OCI-LY7 (cell line): ENCODE data around the gene SLC25A45. TPM values are rescaled to one million over a fixed set of nuclear protein-coding genes. Genes with fewer than 3 reads are reported as not detected.

Experiments
- Bru-seq: library from RNA; stranded (reverse); fragments of 400-500 nt; gene quantifications from one replicate; lab custom pipeline; 2021; lab: Mats Ljungman, UMichigan
- BruChase-seq, 2 experiments: library from RNA; stranded (reverse); fragments of 400-500 nt; gene quantifications; one replicate each; lab custom pipeline; 2021; lab: Mats Ljungman, UMichigan
- BruUV-seq: library from RNA; stranded (reverse); fragments of 400-500 nt; replicated peaks from 2 replicates; lab custom pipeline; 2021; lab: Mats Ljungman, UMichigan
- CTCF ChIA-PET: fragments of 300-600 bp; sonication (Branson Sonifier 250); formaldehyde crosslinking; loops from one replicate; lab custom pipeline; 2022; ENCODE audit warnings: antibody characterized with exemption; ENCODE audit not compliant: unreplicated experiment; lab: Charles Lee
- POLR2A ChIA-PET: fragments of 300-600 bp; sonication (Branson Sonifier 250); formaldehyde crosslinking; loops from one replicate; lab custom pipeline; 2022; ENCODE audit warnings: antibody characterized with exemption; lab: Charles Lee
- DNase-seq: peaks from one replicate; pipeline ENCODE4 v3.0.0-alpha.2; 2015; ENCODE audit warnings: low spot score
- H2AFZ ChIP-seq: fragments of 200-600 bp; sonication (generic), shearing (Covaris generic); 2 replicates; pipeline ENCODE4 v1.6.1; 2014; ENCODE audit warnings: mild to moderate bottlenecking, antibody characterized with exemption, low read length, moderate library complexity
- H3K27ac ChIP-seq: fragments of 200-600 bp; sonication (generic); 2 replicates; pipeline ENCODE4 v1.5.1; 2014; ENCODE audit warnings: mixed run types, low read depth, mild to moderate bottlenecking, moderate library complexity, low read length, inconsistent platforms; ENCODE audit not compliant: poor library complexity, severe bottlenecking
- H3K36me3 ChIP-seq: fragments of 200-600 bp; sonication (generic); 2 replicates; pipeline ENCODE4 v1.6.1; 2014; ENCODE audit warnings: mild to moderate bottlenecking, antibody characterized with exemption, low read length, moderate library complexity, mixed read lengths; ENCODE audit not compliant: insufficient read depth
- H3K4me1 ChIP-seq: fragments of 200-600 bp; sonication (generic); 2 replicates; pipeline ENCODE4 v1.5.1; 2014; ENCODE audit warnings: mild to moderate bottlenecking, low read length; ENCODE audit not compliant: insufficient read depth, poor library complexity, severe bottlenecking
- H3K4me2 ChIP-seq: fragments of 200-600 bp; sonication (generic); 2 replicates; pipeline ENCODE4 v1.6.1; 2014; ENCODE audit warnings: mild to moderate bottlenecking, low read length
- H3K4me3 ChIP-seq: fragments of 200-600 bp; sonication (generic); 2 replicates; pipeline ENCODE4 v1.5.1; 2014; ENCODE audit warnings: mild to moderate bottlenecking, low read depth, low read length; ENCODE audit not compliant: poor library complexity, severe bottlenecking
- H3K79me2 ChIP-seq: fragments of 200-600 bp; sonication (generic); 2 replicates; pipeline ENCODE4 v1.6.1; 2016; ENCODE audit warnings: low read depth, mild to moderate bottlenecking, low read length, moderate library complexity, mixed read lengths; ENCODE audit not compliant: insufficient read depth
- H3K9me2 ChIP-seq: fragments of 200-600 bp; sonication (generic); 2 replicates; pipeline ENCODE4 v1.6.1; 2016; ENCODE audit warnings: mild to moderate bottlenecking, low read length, mixed read lengths; ENCODE audit not compliant: insufficient read depth
- H3K9me3 ChIP-seq: fragments of 200-600 bp; sonication (generic); 2 replicates; pipeline ENCODE4 v1.6.1; 2014; ENCODE audit warnings: mild to moderate bottlenecking, mixed run types, low read length, mixed read lengths
- H4K20me1 ChIP-seq: fragments of 200-600 bp; sonication (generic); 2 replicates; pipeline ENCODE4 v1.6.1; 2014; ENCODE audit warnings: mild to moderate bottlenecking, antibody characterized with exemption, low read length, moderate library complexity, mixed read lengths; ENCODE audit not compliant: insufficient read depth
- EZH2phosphoT487 ChIP-seq: fragments of 200-600 bp; sonication (generic); IDR thresholded peaks from 2 replicates; pipeline ENCODE4 v1.6.1; 2018; ENCODE audit warnings: low read depth, borderline replicate concordance, mild to moderate bottlenecking, mixed run types, antibody characterized with exemption, low read length, moderate library complexity, mixed read lengths
- intact Hi-C: fragments of 100-400 bp; cut with micrococcal nuclease; formaldehyde crosslinking; loops from one replicate; pipeline ENCODE4 v1.10.0; 2022; ENCODE audit not compliant: unreplicated experiment
- long read RNA-seq: library from polyadenylated mRNA; stranded (forward); transcript quantifications from one replicate; pipeline ENCODE4 v2.0.0, GENCODE V29; 2022
- total RNA-seq, 2 experiments: library from RNA; depleted of rRNA in 1 of 2; stranded (reverse); fragments of >200 nt in 1 of 2; shearing (Covaris generic) in 1 of 2; gene quantifications; 2 replicates each; pipeline ENCODE4 v1.2.3, GENCODE V29; 2014 to 2022
- TF ChIP-seq, protein P1 (sequence below): fragments of 200-600 bp; sonication (generic); conservative IDR thresholded peaks from 2 replicates; pipeline ENCODE4 v1.5.1; 2014; ENCODE audit warnings: mild to moderate bottlenecking, antibody characterized with exemption, low read length, moderate library complexity, mixed read lengths

SLC25A45 gene, protein sequence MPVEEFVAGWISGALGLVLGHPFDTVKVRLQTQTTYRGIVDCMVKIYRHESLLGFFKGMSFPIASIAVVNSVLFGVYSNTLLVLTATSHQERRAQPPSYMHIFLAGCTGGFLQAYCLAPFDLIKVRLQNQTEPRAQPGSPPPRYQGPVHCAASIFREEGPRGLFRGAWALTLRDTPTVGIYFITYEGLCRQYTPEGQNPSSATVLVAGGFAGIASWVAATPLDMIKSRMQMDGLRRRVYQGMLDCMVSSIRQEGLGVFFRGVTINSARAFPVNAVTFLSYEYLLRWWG
- total RNA-seq (2014; rRNA removed; shearing (Covaris generic)) (5.9 and 7.0 TPM in 2 replicates), total RNA-seq (2022) (20.7 and 24.0 TPM in 2 replicates), Bru-seq, nascent RNA (percentile 49 among the genes with signal in this experiment), BruChase-seq, experiment 1, labeled RNA remaining after a 6-hour chase (percentile 57 among the genes with signal in this experiment), BruChase-seq, experiment 2, labeled RNA remaining after a 2-hour chase (percentile 51 among the genes with signal in this experiment)
- long read RNA-seq, full-length matches to known transcripts, result 1 of 8 reads
- long read RNA-seq, partial matches to known transcripts, result 4 of 8 reads
- long read RNA-seq, other reads (novel, unspliced or antisense), result 3 of 8 reads

DNA sequence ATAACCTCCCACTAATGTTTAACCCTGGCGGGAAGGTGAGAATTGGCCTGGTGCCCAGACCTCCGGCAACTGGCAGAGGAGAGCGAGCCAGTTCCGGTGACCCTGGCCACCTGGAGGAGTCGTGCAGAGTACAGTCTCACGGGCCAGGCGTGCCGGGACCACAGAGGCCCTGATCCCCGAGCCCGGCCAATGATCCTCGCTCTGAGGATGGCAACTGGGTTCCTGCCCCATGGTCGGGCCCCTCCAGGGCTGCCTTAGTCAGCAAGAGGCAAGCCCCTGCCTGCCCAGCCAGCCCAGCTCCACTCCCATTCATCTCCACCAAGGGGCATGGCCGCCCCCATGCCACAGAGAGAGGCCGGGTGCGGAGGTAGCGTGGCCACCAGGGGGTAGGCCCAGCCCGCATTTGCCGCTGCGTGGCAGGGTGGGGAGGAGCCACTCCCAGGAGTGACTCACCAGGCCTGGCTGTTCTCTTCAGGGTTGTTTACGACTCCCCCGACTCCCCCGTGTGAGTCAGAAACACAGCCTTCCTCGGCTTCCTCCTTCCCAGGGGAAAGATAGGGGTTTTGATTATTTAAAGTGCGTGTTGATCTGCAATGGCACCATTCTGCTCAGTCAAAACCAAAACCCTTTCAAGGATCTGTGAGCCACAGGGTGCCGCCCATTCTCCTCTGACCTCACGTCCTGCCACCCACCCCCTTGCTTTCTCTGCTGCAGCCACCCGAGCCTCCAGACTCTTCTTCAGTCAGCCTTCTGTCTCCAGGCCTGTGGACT lies at the start of gene SLC25A45:
Gene SLC25A45 (minus strand): TSS at position 614 of the 771 bp plus-strand sequence. CDS start 695 bp downstream, outside the sequence.
- H3K4me1 ChIP-seq, result peaks cover 51% of the 10 kb centered on the region
- no peaks in the 10 kb centered on the region for H3K36me3 ChIP-seq
- POLR2A ChIA-PET, result interaction anchor here (0.6 to 1.3 kb wide), 7 partner anchors 8 to 110 kb away, joined by 3 to 6 read pairs (median 3); no protein-coding TSS in a partner anchor
- BruUV-seq, result TSS peak; percentile 82
- no peak for TF ChIP-seq EZH2phosphoT487
- TF ChIP-seq, protein P1, sequence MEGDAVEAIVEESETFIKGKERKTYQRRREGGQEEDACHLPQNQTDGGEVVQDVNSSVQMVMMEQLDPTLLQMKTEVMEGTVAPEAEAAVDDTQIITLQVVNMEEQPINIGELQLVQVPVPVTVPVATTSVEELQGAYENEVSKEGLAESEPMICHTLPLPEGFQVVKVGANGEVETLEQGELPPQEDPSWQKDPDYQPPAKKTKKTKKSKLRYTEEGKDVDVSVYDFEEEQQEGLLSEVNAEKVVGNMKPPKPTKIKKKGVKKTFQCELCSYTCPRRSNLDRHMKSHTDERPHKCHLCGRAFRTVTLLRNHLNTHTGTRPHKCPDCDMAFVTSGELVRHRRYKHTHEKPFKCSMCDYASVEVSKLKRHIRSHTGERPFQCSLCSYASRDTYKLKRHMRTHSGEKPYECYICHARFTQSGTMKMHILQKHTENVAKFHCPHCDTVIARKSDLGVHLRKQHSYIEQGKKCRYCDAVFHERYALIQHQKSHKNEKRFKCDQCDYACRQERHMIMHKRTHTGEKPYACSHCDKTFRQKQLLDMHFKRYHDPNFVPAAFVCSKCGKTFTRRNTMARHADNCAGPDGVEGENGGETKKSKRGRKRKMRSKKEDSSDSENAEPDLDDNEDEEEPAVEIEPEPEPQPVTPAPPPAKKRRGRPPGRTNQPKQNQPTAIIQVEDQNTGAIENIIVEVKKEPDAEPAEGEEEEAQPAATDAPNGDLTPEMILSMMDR, result peak; percentile 84
- CTCF ChIA-PET, result no interaction called here
- H3K4me3 ChIP-seq, result peak within 1 kb of the TSS; percentile 68
- H3K27ac ChIP-seq, result peak within 1 kb of the TSS; percentile 52
- H3K79me2 ChIP-seq, result peaks cover 6% of the 10 kb centered on the region; the same call in 1 of the 2 replicates
- DNase-seq, result peak; percentile 86
- no peaks in the 10 kb centered on the region for H4K20me1 ChIP-seq
- peak within 1 kb of the TSS; percentile 77 for H2AFZ ChIP-seq
- H3K9me3 ChIP-seq, result no peaks in the 10 kb centered on the region
- H3K9me2 ChIP-seq, result no peaks in the 10 kb centered on the region
- peak within 1 kb of the TSS; percentile 90 for H3K4me2 ChIP-seq
- intact Hi-C loops, result loop anchor here (1.0 to 2.0 kb wide), 4 partner anchors 34 to 128 kb away; no protein-coding TSS in a partner anchor

DNA sequence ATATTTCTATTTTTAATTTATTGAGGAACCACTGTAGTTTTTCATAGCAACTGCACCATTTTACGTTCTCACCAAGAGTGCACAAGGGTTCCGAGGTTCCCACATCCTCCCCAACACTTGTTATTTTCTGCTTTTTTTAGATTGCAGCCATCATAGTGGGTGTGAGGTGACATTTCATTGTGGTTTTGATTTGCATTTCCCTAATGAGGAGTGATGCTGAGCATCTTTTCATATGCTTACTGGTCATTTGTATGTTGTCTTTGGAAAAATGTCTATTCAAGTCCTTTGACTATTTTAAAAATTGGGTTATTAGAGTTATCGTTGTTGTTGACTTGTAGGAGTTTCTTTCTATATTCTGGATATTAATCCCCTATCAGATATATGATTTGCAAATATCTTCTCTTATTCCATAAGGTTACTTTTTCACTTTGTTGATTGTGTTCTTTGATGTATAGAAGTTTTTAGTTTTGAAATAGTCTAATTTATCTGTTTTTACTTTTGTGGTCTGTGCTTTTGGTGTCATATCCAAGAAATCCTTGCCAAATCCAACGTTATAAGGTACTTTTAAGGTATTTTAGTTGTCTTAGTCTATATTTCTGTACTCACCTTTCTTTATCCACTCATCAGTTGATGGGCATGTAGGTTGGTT lies 49.1 kb upstream of the SLC25A45 start:
- no peaks in the 10 kb centered on the region for H3K9me2 ChIP-seq
- H2AFZ ChIP-seq, result no peak overlapping the region
- peak overlapping the region; percentile 97 for H3K27ac ChIP-seq
- intact Hi-C loops, result no loop called here
- H3K79me2 ChIP-seq, result peaks cover 80% of the 10 kb centered on the region
- peaks cover 100% of the 10 kb centered on the region for H3K4me1 ChIP-seq
- H3K4me2 ChIP-seq, result peak overlapping the region; percentile 91
- TF ChIP-seq, protein P1, result no peak
- TF ChIP-seq EZH2phosphoT487, result no peak
- CTCF ChIA-PET, result no interaction called here
- H3K4me3 ChIP-seq, result peak overlapping the region; percentile 73
- POLR2A ChIA-PET, result interaction anchor here (1.1 to 1.2 kb wide), 2 partner anchors 9 to 68 kb away, joined by 3 to 7 read pairs; partner anchors contain the start of gene NEAT1
- peaks cover under 1% of the 10 kb centered on the region; the same call in 1 of the 2 replicates for H4K20me1 ChIP-seq
- peaks cover 18% of the 10 kb centered on the region; the same call in 1 of the 2 replicates for H3K36me3 ChIP-seq
- no TSS peak for BruUV-seq
- H3K9me3 ChIP-seq, result no peaks in the 10 kb centered on the region
- DNase-seq, result peak; percentile 77
